RWPE2 (cell line): ENCODE data around the gene MSTO1.
A peak's percentile ranks its signal among the peaks of the same experiment; 100 is the strongest.

Source experiments
- ATAC-seq: fragments of 200-7000 bp; cut with Tn5 transposase; 3 replicates; pipeline ENCODE4 v1.9.1; 2021; ENCODE audit warnings: low read depth
- DNase-seq: peaks from one replicate; pipeline ENCODE4 v3.0.0-alpha.2; 2020; ENCODE audit warnings: low spot score
- H3K27ac ChIP-seq: fragments of 450-650 bp; 2 replicates; pipeline ENCODE4 v1.5.1; 2017; ENCODE audit warnings: mild to moderate bottlenecking; ENCODE audit not compliant: poor library complexity, severe bottlenecking
- H3K27me3 ChIP-seq: fragments of 250-450 bp; sonication (Bioruptor Pico); 2 replicates; pipeline ENCODE4 v1.5.1; 2021; ENCODE audit warnings: mild to moderate bottlenecking, moderate library complexity; ENCODE audit not compliant: insufficient read depth, poor library complexity, severe bottlenecking
- H3K36me3 ChIP-seq: fragments of 250-450 bp; sonication (Bioruptor Pico); 2 replicates; pipeline ENCODE4 v1.5.1; 2020; ENCODE audit warnings: low read depth, mild to moderate bottlenecking, moderate library complexity
- H3K4me1 ChIP-seq: fragments of 250-450 bp; sonication (Bioruptor Pico); 2 replicates; pipeline ENCODE4 v1.5.1; 2021; ENCODE audit warnings: mild to moderate bottlenecking, moderate library complexity; ENCODE audit not compliant: insufficient read depth, poor library complexity, severe bottlenecking
- H3K4me3 ChIP-seq: fragments of 250-450 bp; sonication (Bioruptor Pico); 2 replicates; pipeline ENCODE4 v1.5.1; 2021; ENCODE audit warnings: mild to moderate bottlenecking, moderate library complexity; ENCODE audit not compliant: severe bottlenecking
- H3K9me3 ChIP-seq: fragments of 250-450 bp; sonication (Bioruptor Pico); 2 replicates; pipeline ENCODE4 v1.5.1; 2021; ENCODE audit warnings: mild to moderate bottlenecking, moderate library complexity; ENCODE audit not compliant: severe bottlenecking
- CTCF ChIP-seq: fragments of 450-650 bp; IDR thresholded peaks from one replicate; pipeline ENCODE4 v1.5.1; 2017; ENCODE audit warnings: mild to moderate bottlenecking, moderate library complexity; ENCODE audit not compliant: poor library complexity, severe bottlenecking

MSTO1 gene

DNA sequence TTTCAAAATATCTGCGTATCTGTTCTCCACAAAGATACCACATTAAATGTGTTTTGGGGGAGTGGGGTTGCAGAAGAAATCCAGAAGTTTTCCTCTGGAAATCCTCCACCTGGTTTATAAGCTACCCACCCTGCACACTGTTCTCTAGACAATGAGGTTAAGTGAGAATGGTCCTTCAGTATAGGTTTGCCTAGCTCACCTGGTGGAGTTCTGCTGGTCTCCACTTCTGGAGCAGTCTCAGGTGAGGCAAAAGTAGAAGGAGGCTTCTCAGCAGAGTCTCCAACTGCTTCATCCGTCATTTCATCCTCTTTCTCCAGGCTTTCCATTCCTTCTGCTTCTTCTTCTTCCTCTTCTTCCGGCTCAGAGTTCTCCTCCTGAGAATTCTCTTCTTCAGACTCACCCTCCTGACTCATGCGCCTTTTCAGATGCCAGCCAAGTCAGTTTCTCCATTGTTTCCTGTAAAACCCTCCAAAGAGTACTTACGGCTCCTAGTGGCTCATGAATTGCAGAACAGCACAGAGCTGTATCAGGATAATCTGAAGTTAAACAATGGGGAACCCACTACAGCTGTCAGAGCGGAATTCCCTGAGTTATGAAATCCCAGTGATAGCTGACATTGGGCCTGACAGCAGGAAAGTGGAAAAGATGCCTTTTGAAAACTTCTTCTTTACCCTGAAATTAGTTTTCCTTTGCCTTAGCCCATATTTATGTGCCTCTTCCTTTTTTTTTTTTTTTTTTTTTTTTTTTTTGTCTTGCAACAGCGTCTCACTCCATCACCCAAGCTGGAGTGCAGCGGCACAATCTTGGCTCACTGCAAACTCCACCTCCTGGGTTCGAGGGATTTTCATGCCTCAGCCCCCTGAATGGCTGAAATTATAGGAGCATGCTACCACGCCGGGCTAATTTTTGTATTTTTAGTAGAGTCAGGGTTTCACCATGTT, 38.5 kb downstream of the MSTO1 start:
- Histone ChIP-seq H3K36me3 (peaks cover 5% of the 10 kb centered on the region; the same call in 1 of the 2 replicates), H3K4me1 (peaks cover 40% of the 10 kb centered on the region), H3K27me3 (no peaks in the 10 kb centered on the region), H3K9me3 (no peaks in the 10 kb centered on the region), H3K4me3 (peak overlapping the region; percentile 14), H3K27ac (peak overlapping the region; percentile 77)
- ATAC-seq (peak; percentile 85), DNase-seq (no peak)
- TF ChIP-seq CTCF = peak; percentile 93

DNA sequence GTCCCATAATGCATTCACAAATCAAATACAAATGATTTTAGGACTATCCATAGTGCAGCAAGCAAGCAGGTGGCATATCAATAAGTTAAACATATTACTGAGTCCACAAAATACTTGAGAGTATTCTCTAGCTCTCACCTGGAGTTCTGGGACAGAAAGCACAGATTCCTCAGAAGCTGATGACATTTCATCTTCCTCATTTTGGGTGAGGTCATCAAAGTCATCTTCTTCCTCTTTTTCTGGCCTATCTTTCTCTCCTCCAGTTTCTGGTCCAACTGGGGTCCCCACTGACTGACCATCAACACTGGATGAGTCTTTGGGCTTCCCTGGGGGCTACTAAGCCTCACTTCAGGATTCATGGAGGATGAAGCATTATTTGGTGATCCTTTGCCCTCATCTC, 39.7 kb downstream of the MSTO1 start:
- H3K27me3 ChIP-seq = no peaks in the 10 kb centered on the region
- DNase-seq = no peak
- peak overlapping the region; percentile 90 for H3K27ac ChIP-seq
- H3K36me3 ChIP-seq = peaks cover 4% of the 10 kb centered on the region; the same call in 1 of the 2 replicates
- ATAC-seq = no peak
- TF ChIP-seq CTCF = no peak
- no peak overlapping the region for H3K4me3 ChIP-seq
- no peaks in the 10 kb centered on the region for H3K9me3 ChIP-seq
- H3K4me1 ChIP-seq = peaks cover 40% of the 10 kb centered on the region

DNA sequence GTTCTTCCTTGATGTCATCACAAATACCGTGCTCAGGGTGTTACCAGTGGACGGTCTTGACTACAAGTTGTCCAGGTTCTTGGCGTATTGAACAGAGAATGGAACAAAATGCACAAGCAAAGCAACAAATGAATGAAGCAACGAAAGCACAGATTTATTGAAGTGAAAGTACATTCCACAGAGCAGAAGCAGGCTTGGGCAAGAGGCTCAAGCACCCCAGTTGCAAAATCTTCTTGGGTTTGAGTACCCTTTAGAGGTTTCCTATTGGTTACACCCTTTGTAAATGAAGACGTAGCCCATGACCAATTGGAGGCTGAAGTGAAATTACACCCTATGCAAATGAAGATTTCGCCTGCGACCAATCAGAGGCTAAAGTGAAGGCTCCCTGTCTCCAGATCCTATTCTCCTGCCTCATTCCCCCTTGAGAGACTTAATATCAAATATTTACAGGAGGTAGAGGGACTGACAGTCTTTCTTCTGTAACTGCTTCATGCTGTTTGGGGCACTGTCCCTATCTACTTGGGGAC, 40.3 kb downstream of the MSTO1 start:
- H3K9me3 ChIP-seq = no peaks in the 10 kb centered on the region
- TF ChIP-seq CTCF = no peak
- no peak for DNase-seq
- no peaks in the 10 kb centered on the region for H3K36me3 ChIP-seq
- peak overlapping the region; percentile 90 for H3K27ac ChIP-seq
- no peak overlapping the region for H3K4me3 ChIP-seq
- ATAC-seq = no peak
- H3K27me3 ChIP-seq = no peaks in the 10 kb centered on the region
- peaks cover 38% of the 10 kb centered on the region for H3K4me1 ChIP-seq

DNA sequence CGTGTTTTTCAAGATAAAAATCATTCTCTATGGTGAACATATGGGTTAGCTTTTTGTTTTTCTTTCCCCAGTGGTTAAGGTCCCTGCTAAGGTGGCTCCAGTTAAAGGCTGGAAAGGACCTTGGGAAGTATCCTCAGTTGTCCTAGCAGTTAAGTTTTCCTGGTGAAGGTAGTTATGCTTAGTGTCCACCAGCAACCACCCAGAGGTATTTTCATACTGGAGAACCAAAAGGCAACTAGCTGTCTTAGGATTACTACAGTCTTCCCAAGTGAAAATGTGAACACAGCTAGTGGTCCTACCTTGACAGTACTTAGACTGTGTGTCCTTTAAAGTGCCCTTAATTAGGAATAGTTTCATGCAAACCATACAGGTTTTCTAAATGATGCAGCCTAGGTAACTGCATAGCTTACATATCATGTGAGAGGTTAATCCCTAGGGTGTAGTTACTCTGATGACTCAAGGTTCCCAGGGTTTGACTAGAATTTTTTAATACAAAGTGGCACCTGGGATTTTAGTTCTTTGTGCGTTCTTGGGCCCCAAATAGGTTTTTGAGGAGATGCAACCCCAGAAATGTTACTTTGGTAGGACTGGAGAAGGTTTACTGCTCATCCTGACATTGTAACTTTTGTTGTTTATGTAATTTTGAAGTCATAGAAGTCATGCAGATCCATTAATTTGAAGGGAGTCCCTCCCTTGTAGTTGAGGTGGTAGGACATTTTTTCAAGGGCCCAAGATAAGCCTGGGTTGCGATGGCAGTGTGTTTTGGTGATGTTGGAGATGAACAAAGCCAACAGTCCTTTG, 42.0 kb downstream of the MSTO1 start:
- Histone ChIP-seq H3K4me3 (no peak overlapping the region), H3K9me3 (no peaks in the 10 kb centered on the region), H3K36me3 (no peaks in the 10 kb centered on the region), H3K4me1 (peaks cover 27% of the 10 kb centered on the region), H3K27me3 (no peaks in the 10 kb centered on the region), H3K27ac (peak overlapping the region; percentile 90)
- DNase-seq = no peak
- TF ChIP-seq CTCF = no peak
- 0 out of 3 replicates have a peak, but pooled peaks have one; percentile 21 for ATAC-seq
